Astrocyte (in vitro differentiated cells and primary cell): Measurements from ENCODE around the gene MFAP3L. TPM values are rescaled to one million over a fixed set of nuclear protein-coding genes. Genes with fewer than 3 reads are reported as not detected.
"Not testable (repeated sequence)": the region's sequence is repeated elsewhere in the genome, so short reads cannot be mapped to it uniquely, and the experiment has no call there.

Source experiments
- DNase-seq: peaks from one replicate; pipeline ENCODE4 v3.0.0-alpha.2; 2010; ENCODE audit warnings: low read depth
- FAIRE-seq: peaks from 2 replicates; lab custom pipeline; 2011; peaks lifted over from hg19 to GRCh38; lab: Jason Lieb, UNC
- H2AFZ ChIP-seq: 2 replicates; pipeline ENCODE4 v1.6.0; 2012; ENCODE audit warnings: low read depth, low read length, inconsistent platforms
- H3K27ac ChIP-seq: 2 replicates; pipeline ENCODE4 v1.5.1; 2011; ENCODE audit warnings: low read depth, low read length, inconsistent platforms
- H3K27me3 ChIP-seq: 2 replicates; pipeline ENCODE4 v1.6.0; 2011; ENCODE audit warnings: low read length, inconsistent platforms; ENCODE audit not compliant: insufficient read depth
- H3K36me3 ChIP-seq: 2 replicates; pipeline ENCODE4 v1.5.1; 2011; ENCODE audit warnings: low read length, inconsistent platforms; ENCODE audit not compliant: insufficient read depth
- H3K4me1 ChIP-seq: 2 replicates; pipeline ENCODE4 v1.5.1; 2011; ENCODE audit warnings: low read length, inconsistent platforms; ENCODE audit not compliant: insufficient read depth
- H3K4me2 ChIP-seq: 2 replicates; pipeline ENCODE4 v1.6.0; 2012; ENCODE audit warnings: low read length, inconsistent platforms
- H3K4me3 ChIP-seq: 2 replicates; pipeline ENCODE4 v1.5.1; 2011; ENCODE audit warnings: low read depth, mild to moderate bottlenecking, low read length, inconsistent platforms; ENCODE audit not compliant: insufficient read depth
- H3K79me2 ChIP-seq: 2 replicates; pipeline ENCODE4 v1.6.0; 2012; ENCODE audit warnings: mild to moderate bottlenecking, low read length, inconsistent platforms; ENCODE audit not compliant: insufficient read depth
- H3K9ac ChIP-seq: 2 replicates; pipeline ENCODE4 v1.6.0; 2012; ENCODE audit warnings: mild to moderate bottlenecking, low read length, inconsistent platforms
- H3K9me3 ChIP-seq: 2 replicates; pipeline ENCODE4 v1.5.1; 2012; ENCODE audit warnings: low read depth, mild to moderate bottlenecking, low read length, inconsistent platforms; ENCODE audit not compliant: insufficient read depth
- H4K20me1 ChIP-seq: 2 replicates; pipeline ENCODE4 v1.6.0; 2012; ENCODE audit warnings: low read length, inconsistent platforms; ENCODE audit not compliant: insufficient read depth
- H3K27ac Mint-ChIP-seq: one replicate; pipeline ENCODE4 v1.8.0; 2021; ENCODE audit warnings: mild to moderate bottlenecking, mixed read lengths; ENCODE audit not compliant: unreplicated experiment
- H3K27me3 Mint-ChIP-seq: one replicate; pipeline ENCODE4 v1.8.0; 2021; ENCODE audit warnings: low read depth, mixed read lengths; ENCODE audit not compliant: unreplicated experiment
- H3K36me3 Mint-ChIP-seq: one replicate; pipeline ENCODE4 v1.8.0; 2021; ENCODE audit warnings: low read depth, mixed read lengths; ENCODE audit not compliant: unreplicated experiment
- H3K4me1 Mint-ChIP-seq: one replicate; pipeline ENCODE4 v1.8.0; 2021; ENCODE audit warnings: low read depth, mixed read lengths; ENCODE audit not compliant: unreplicated experiment
- H3K4me3 Mint-ChIP-seq: one replicate; pipeline ENCODE4 v1.8.0; 2021; ENCODE audit warnings: mild to moderate bottlenecking, moderate library complexity, mixed read lengths; ENCODE audit not compliant: unreplicated experiment
- H3K9me3 Mint-ChIP-seq: one replicate; pipeline ENCODE4 v1.8.0; 2021; ENCODE audit warnings: mild to moderate bottlenecking, mixed read lengths; ENCODE audit not compliant: unreplicated experiment
- EZH2 ChIP-seq: IDR thresholded peaks from 2 replicates; pipeline ENCODE4 v1.6.1; 2012; ENCODE audit warnings: mild to moderate bottlenecking, low read length, inconsistent platforms; ENCODE audit not compliant: insufficient read depth
- total RNA-seq: library from RNA; stranded (reverse); gene quantifications from 2 replicates; pipeline ENCODE4 v1.2.1, GENCODE V29; 2021
- TF ChIP-seq, protein P1 (sequence below): IDR thresholded peaks from 2 replicates; pipeline ENCODE4 v1.5.1; 2011; ENCODE audit warnings: low read depth, mild to moderate bottlenecking, inconsistent platforms, low read length, moderate library complexity; ENCODE audit not compliant: insufficient read depth

MFAP3L gene
- total RNA-seq, 1 donor from 2014 or later = 30.2 TPM

DNA sequence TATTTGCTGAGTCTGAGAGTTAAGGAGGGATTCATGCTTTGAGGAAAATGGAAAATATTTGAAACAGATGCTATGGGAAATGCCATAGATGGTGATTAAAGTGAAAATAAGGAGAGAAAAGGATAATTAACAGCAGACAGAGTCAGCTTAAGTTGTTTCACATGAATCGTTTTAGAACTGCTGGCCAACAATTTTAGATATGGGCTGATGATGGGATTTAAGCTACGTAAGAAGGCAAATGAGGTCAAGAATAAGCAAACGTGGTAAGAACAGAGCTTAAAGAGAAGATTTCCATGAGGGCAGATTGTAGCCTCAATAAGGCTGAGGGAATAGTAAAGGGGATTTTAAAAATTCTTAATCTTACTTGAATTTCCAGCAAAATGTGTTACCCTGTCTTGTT lies 77.9 kb downstream of the MFAP3L start:
- H3K4me1 Mint-ChIP-seq = no peaks in the 10 kb centered on the region

DNA sequence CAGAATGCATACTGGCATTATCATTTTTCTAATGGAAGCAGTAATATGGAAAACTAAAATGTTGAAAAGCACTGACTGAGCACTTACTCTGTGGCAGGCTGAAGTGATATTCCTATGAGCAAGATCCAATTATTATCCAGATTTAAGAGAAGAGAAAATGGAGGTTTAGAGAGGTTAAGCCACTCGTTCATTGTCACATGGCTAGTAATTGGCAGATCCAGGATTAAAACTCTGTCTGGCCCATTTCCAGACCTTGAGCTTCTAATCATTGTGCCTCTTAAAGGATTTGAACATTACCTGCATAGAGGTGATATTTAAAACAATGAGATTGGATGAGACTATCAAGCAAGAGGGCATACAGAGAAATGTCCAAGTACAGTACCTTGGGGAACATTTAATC lies 80.6 kb downstream of the MFAP3L start:
- no peak for FAIRE-seq

More for the DNA sequence above, 77.9 kb downstream of the MFAP3L start:
- H4K20me1 ChIP-seq = no peaks in the 10 kb centered on the region
- Mint-ChIP-seq H3K27ac (no peak overlapping the region), H3K9me3 (no peaks in the 10 kb centered on the region), H3K27me3 (peaks cover 9% of the 10 kb centered on the region), H3K36me3 (no peaks in the 10 kb centered on the region), H3K4me3 (no peak overlapping the region)
- H3K36me3 ChIP-seq = no peaks in the 10 kb centered on the region
- FAIRE-seq (no peak), DNase-seq (no peak)
- no peak overlapping the region for H2AFZ ChIP-seq
- H3K9me3 ChIP-seq = no peaks in the 10 kb centered on the region
- no peak overlapping the region for H3K4me2 ChIP-seq
- H3K27ac ChIP-seq = no peak overlapping the region
- H3K27me3 ChIP-seq = no peaks in the 10 kb centered on the region
- no peak overlapping the region for H3K4me3 ChIP-seq
- no peaks in the 10 kb centered on the region for H3K79me2 ChIP-seq
- no peak overlapping the region for H3K9ac ChIP-seq
- H3K4me1 ChIP-seq = no peaks in the 10 kb centered on the region
- TF ChIP-seq, protein P1, sequence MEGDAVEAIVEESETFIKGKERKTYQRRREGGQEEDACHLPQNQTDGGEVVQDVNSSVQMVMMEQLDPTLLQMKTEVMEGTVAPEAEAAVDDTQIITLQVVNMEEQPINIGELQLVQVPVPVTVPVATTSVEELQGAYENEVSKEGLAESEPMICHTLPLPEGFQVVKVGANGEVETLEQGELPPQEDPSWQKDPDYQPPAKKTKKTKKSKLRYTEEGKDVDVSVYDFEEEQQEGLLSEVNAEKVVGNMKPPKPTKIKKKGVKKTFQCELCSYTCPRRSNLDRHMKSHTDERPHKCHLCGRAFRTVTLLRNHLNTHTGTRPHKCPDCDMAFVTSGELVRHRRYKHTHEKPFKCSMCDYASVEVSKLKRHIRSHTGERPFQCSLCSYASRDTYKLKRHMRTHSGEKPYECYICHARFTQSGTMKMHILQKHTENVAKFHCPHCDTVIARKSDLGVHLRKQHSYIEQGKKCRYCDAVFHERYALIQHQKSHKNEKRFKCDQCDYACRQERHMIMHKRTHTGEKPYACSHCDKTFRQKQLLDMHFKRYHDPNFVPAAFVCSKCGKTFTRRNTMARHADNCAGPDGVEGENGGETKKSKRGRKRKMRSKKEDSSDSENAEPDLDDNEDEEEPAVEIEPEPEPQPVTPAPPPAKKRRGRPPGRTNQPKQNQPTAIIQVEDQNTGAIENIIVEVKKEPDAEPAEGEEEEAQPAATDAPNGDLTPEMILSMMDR = no peak
- no peak for TF ChIP-seq EZH2

DNA sequence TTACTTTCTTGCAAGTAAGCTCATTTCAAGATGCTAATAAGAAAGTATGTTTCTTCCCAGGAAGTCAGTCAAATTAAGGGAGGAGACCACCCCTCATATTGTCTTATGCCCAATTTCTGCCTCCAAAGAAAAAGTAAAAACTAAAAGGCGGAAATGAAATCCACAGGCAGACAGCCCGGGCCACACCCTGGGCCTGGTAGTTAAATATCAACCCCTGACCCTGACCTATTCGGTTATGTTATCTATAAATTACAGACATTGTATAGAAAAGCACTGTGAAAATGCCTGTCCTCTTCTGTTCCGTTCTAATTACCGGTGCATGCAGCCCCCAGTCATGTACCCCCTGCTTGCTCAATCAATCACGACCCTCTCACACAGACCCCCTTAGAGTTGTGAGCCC lies 82.6 kb downstream of the MFAP3L start:
- H3K4me3 ChIP-seq, H3K4me3 Mint-ChIP-seq, H3K9me3 Mint-ChIP-seq, FAIRE-seq, H3K4me2 ChIP-seq, H3K27ac ChIP-seq, H3K9me3 ChIP-seq, H3K9ac ChIP-seq, H3K36me3 Mint-ChIP-seq, H3K27me3 ChIP-seq, H2AFZ ChIP-seq, H3K27ac Mint-ChIP-seq, H3K4me1 Mint-ChIP-seq, DNase-seq, H3K4me1 ChIP-seq, H4K20me1 ChIP-seq, H3K27me3 Mint-ChIP-seq, H3K36me3 ChIP-seq, H3K79me2 ChIP-seq: not testable (repeated sequence)

More for the DNA sequence above, 80.6 kb downstream of the MFAP3L start:
- Histone ChIP-seq H3K4me3 (no peak overlapping the region), H2AFZ (no peak overlapping the region), H3K27me3 (no peaks in the 10 kb centered on the region), H3K4me1 (no peaks in the 10 kb centered on the region), H3K9ac (no peak overlapping the region), H3K4me2 (no peak overlapping the region), H4K20me1 (no peaks in the 10 kb centered on the region), H3K9me3 (no peaks in the 10 kb centered on the region), H3K27ac (no peak overlapping the region), H3K79me2 (no peaks in the 10 kb centered on the region), H3K36me3 (no peaks in the 10 kb centered on the region)
- Mint-ChIP-seq H3K4me3 (no peak overlapping the region), H3K9me3 (peaks cover 3% of the 10 kb centered on the region), H3K36me3 (no peaks in the 10 kb centered on the region), H3K4me1 (no peaks in the 10 kb centered on the region), H3K27ac (no peak overlapping the region), H3K27me3 (peaks cover 9% of the 10 kb centered on the region)
- TF ChIP-seq, protein P1 = no peak
- no peak for TF ChIP-seq EZH2
- DNase-seq = no peak
